HG03280 (cell line): ENCODE measurements around the gene TAS1R3.
"Not testable (repeated sequence)": the region's sequence is repeated elsewhere in the genome, so short reads cannot be mapped to it uniquely, and the experiment has no call there.

Experiments used
- ATAC-seq: cut with Tn5 transposase; IDR thresholded peaks from one replicate; pipeline ENCODE4 v1.9.1; 2021; ENCODE audit warnings: mild to moderate bottlenecking, moderate library complexity; ENCODE audit not compliant: unreplicated experiment

The TAS1R3 gene

DNA sequence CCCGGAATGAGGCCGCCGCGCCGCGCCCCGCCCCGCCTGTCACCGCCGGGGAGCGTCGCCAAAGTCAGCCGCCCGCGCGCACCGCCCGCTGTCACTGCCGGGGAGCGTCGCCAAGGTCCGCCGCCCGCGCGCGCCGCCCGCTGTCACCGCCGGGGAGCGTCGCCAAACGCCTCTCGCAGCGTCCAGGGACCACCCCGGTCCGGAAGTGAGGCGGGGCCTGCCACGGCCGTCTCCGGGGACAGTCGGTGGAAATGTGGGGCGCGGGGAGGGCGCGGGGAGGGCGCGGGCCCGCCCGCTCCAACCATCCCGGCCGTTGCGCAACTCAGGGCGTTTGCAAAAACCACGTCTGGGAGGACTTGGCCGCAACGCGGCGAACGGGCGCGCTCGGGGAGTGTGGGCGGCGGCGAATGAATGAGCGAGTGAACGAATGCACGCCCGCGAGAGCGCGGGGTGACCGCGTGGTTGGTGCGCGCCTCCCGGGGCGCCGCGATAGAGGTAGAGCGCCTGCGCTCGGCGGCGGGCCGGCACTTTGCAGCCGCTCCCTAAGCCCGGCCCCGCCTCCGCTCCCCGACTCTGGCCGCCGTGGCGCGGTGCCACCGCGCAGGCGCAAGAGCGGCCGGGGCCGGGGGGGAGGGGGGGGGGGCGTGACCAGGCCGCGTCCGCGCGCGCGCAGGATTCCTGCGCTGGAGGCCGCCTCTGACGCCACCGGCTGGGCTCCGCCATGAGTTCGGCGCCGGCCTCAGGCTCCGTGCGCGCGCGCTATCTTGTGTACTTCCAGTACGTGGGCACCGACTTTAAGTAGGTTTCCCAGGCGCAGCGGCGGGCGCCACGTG, 22.9 kb upstream of the TAS1R3 start, which contains the start of the genes ACAP3 and PUSL1:
Gene ACAP3 (minus strand): TSS at position 8 of the 833 bp plus-strand sequence. CDS start 115 bp downstream, outside the sequence.
Gene PUSL1 (plus strand): TSS at position 675 of the 833 bp plus-strand sequence. CDS start 47 bp downstream, at position 722.
- peak; percentile 62 for ATAC-seq

DNA sequence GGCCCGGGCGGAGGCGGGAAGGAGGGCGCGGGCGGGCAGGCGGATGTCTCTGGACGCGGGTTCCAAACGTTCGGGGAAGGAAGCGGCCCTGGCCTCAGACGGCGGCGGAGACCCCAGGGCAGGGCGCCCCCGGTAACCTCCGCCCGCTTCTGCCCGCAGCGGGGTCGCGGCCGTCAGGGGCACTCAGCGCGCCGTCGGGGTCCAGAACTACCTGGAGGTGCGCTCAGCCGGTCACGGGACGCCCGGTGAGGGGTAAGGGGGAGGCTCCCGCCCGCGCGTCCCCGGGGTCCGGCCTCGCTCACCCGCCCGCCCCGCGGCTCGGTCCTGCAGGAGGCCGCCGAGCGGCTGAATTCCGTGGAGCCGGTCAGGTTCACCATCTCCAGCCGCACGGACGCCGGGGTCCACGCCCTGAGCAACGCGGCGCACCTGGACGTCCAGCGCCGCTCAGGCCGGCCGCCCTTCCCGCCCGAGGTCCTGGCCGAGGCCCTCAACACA, 22.3 kb upstream of the TAS1R3 start:
- peak; percentile 1 for ATAC-seq

DNA sequence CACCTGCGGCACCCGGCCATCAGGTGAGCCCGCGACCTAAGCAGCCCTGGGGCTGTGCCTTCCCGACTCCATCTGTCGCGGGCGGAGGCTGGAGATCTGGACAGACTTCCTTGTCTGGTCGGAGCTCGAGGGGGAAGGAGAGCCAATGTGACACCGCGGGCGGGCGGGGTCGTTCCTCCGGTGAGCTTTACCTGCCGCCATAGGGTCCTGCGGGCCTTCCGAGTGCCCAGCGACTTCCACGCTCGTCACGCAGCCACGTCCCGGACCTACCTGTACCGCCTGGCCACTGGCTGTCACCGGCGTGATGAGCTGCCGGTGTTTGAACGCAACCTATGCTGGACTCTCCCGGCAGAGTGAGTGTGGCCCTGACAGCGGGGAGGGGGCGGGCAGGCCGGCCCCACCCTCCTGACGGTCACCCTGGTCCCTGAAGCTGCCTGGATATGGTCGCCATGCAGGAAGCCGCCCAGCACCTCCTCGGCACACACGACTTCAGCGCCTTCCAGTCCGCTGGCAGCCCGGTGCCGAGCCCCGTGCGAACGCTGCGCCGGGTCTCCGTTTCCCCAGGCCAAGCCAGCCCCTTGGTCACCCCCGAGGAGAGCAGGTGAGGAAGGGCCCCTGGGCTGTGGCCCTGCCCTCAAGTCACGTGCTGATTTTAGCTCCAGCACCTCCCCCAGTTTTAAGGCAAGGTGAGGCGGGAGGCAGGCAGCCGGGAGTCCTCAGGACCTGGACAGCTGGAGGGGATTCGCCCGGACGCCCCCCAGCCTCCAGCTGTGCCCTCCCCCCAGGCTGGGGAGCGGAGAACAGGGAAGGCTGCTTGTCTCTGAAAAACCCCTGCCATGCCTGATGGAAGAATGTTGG, 21.6 kb upstream of the TAS1R3 start:
- ATAC-seq, result no peak

DNA sequence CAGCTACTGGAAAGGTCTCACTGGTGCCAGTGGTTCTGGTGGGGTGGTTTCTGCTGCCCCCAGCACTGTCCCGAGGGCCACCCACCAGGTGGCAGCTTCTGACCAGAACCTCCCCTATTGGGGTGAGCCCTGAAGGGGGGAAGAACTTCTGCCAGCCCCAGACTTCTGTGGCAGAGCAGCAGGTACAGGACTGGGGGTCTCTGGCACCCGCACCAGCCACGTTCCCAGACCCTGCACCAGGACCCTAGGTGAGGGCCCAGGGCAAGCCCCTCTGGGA, 21.0 kb upstream of the TAS1R3 start:
- ATAC-seq, result no peak

DNA sequence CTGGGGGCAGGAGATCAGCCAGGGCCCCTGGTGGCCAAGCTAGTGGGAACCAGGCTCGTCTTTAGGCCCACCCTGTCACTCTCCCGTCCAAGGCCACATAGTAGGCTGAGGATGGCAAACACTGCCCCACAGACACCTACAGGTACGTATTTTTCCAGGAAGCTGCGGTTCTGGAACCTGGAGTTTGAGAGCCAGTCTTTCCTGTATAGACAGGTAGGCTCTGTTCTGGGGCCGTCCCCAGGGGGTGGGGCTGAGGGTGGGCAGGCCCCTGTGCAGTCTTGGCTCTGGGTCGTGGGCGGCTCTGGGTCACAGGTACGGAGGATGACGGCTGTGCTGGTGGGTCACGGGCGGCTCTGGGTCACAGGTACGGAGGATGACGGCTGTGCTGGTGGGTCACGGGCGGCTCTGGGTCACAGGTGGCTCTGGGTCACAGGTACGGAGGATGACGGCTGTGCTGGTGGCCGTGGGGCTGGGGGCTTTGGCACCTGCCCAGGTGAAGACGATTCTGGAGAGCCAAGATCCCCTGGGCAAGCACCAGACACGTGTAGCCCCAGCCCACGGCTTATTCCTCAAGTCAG, 20.5 kb upstream of the TAS1R3 start:
- no peak for ATAC-seq

DNA sequence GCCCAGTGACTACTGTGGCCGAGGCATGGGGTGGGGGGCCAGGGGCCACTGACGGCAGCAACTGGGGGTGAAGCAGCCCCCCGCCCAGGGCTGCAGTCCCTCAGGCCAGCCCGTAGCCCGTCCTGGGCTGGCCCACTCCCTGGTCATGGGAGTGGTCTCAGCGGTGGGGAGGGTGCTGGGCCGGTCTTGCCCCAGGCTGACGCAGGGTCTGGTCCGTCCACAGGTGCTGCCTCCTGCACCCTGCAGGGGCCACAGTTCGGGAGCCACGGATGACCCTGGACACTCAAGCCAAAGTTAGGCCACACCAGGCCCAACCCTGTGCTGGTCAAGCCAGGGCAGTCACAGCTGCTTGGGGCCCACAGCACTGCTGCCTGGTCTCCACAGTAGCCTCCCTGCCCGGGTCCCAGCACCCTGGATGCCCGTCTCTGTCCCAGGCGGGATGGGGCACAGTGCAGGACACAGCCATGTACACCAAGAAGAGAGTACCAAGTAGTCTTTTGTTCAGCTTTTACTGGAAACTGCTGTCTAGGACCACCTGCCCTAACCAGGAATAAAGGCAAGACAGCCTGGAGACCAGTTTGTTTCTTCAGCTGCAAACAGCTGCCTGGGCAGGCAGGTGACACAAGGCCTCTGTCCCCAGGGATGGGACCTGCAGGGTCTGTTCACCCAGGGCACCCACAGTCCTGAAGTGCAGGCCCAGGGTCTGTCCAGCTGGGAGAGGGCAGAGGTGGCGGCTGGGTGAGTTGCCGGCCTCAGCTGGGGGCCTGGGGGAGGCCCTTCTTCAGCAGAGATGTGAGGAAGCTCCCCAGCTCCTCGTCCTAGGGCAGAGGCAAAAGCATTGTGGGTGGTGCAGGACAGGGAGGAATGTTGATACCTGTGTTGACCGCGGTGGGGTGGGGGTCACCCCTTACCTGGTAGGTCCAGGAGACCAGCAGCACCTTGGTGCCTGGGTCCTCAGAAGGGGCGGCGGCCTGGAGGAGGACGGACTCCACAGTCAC, 19.7 kb upstream of the TAS1R3 start:
- ATAC-seq, result no peak

DNA sequence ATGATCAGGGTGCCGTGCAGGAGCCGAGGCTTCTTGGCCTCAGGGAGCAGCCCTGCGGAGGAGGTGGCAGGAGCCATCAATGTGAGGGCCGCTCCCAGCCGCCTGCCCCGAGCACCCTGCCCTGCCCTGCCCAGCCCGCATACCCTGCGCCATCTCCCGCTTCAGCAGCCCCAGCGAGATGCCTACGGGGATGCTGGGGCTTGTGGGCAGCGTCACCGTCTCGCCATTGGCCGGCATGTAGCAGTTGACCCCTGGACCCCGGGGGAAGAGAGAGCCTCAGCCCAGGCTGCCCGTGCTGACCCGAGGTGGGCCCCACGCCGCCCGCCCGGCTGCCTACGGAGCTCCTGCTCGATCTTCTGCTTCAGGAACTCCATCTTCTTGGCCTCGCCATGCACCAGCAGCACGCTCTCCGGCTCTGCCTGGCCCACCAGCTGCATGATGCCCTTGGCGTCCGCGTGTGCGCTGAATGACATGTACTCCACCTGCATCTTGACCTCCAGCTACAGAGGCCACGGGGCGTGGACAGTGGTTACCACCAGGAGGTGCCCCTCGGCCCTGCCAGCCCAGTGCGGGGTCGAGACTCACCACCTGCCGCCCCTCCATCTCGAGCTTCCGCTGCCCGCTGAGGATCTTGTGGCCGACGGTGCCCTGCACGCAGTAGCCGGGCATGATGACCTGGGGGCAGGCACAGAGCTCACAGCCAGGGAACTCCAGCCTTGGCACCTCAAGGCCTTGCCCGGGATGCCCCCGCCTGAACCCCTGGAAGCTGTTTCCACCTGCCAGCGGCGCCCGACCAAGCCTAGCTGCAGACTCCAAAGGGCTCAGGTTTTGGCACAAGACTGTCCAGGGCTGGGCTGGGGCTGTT, 18.4 kb upstream of the TAS1R3 start:
- ATAC-seq, result no peak

DNA sequence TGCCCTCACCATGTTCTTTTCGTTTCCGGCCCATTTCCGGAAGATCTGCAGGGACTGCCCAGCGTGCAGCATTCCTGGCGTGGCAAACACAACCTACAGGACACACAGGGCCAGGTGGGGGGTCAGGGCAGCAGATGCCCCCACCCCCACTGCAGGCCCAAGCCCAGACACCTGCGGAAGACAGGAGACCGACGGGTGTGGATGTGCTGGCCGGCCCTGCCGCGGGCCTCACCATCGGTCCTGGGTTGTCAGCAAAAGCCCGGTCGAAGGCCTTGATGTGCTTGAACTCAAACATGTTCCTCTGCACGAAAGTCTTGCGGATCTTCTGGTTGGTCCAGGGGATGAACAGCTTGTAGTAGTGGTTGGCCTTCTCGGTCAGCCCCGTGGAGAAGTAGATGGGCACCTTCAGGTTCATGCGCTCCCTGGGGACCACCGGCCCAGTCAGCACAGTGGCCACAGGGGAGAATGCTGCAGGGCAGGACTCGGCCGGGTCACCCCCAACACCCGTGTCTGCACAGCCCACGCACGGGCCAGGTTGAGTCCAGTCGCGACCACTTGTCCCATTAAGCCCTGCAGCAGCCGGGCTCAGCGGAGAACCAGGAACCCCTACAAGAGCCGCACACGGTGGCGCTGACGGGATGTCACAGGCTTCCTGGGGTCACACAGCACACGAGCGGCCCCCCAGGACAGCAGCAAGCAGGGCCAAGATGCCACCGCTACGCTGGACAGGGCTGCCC, 17.4 kb upstream of the TAS1R3 start:
- ATAC-seq, result no peak

DNA sequence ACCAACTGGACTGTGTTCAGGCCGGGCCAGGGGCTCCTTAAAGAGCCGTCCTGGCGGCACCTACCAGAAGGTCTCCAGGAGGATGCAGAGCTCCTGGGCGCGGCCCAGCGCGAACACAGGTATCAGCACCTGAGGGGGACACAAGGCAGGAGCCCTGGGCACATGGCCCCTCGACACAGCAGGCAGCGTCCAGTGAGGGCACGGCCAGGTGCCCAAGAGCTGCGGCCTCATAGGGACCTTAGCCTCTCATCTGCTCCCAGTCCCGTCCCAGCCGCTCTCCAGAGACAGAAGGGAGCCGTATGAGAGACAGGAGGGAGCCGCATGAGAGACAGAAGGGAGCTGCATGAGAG, 16.9 kb upstream of the TAS1R3 start:
- no peak for ATAC-seq

DNA sequence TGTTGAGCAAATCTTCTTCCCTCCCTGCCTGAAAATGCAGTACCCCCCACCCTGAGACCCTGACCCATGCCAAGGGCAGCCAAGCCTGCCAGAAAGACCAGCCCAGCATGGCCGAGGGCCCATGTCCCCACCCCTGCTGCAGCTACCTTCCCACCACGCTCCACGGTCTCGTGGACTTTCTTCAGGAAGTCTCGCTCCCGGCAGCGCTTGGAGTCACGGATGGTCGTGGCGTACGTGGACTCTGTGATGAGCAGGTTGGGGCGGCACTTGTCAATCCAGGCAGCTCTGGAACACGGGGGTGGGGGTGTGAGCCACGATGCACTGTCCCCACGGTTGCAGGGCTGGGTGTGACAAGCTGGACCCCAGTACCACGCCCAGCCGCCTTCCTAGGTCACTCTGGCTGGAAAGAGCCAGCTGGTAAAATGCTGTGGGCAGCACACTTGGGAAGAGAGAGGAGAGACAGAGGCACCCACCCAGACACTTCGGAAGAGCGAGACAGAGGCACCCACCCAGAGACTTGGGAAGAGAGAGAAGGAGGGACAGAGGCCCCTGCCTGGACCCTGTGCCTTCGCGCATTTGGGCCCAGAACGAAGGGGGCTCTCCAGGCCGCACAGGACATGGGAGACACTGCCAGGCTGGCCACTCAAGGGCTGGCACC, 16.3 kb upstream of the TAS1R3 start:
- ATAC-seq, result no peak

DNA sequence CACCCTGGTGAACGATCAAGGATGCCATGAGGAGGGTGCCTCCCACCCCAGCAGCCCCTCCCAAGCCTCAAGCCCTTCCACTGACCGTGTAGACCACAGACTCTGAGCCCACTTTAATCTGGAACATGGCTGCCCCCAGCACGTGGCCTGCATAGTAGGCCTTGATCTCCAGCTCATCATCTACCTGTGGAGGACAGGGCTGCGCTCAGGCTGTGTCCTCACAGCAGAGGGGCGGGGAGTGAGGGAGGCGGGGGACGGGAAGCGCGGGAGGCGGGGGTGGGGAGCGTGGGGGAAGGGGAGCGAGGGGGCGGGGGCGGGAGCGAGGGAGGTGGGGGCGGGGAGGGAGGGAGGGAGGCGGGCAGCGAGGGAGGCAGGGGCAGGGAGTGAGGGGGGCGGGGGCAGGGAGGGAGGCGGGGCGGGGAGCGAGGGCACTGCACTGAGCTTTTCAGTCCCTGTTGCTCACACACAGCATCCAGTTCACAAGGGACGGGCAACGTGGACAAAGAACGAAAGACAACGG, 15.6 kb upstream of the TAS1R3 start:
- ATAC-seq, result no peak

DNA sequence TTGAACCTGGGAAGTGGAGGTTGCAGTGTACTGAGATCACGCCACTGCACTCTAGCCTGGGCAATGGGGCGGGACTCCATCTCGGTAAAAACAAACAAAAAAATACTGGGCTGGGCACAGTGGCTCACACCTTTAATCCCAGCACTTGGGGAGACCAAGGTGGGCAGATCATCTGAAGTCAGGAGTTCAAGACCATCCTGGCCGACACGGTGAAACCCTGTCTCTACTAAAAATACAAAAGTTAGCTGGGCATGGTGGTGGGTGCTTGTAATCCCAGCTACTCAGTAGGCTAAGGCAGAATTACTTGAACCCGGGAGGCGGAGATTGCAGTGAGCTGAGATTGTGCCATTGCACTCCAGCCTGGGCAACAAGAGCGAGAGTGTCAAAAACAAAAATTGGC, 14.9 kb upstream of the TAS1R3 start:
- ATAC-seq, result not testable (repeated sequence)

DNA sequence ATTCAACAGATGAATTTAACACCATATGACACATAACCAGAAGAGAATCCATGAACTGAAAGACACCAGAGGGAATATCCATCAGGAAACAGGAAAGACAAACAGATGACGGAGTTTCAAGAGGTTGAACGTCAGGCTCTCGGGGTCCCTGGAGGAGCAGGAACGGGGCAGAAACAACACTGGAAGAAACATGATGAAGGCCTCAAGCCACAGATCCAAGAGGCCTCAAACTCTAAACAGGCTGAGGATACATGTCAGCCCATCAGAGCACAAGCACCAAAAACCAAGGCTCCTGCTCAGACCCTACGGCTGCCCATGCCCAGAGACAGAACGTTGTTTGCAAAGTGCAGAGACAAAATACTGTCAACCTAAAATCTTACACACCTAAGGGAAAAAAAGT, 13.7 kb upstream of the TAS1R3 start:
- ATAC-seq, result no peak

DNA sequence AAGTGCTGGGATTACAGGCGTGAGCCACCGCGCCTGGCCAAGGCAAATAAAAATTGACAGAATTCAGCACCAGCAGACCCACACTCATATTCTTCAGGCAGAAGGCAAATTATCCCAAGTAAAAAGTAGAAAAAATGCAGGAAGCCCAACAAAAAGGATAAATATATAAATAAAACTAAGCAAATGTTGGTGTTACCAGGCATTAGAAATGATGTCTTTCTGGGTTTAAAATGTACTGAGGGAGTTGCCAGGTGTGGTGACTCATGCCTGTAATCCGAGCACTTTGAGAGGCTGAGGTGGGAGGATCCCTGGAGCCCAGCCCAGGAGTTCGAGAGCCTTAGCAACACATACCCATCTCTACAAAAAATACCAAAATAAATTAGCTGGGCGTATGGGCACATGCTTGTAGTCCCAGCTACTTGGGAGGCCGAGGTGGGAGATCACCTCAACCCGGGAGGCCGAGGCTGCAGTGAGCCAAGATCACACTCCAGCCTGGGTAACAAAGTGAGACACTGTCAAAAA, 12.9 kb upstream of the TAS1R3 start:
- ATAC-seq, result no peak

DNA sequence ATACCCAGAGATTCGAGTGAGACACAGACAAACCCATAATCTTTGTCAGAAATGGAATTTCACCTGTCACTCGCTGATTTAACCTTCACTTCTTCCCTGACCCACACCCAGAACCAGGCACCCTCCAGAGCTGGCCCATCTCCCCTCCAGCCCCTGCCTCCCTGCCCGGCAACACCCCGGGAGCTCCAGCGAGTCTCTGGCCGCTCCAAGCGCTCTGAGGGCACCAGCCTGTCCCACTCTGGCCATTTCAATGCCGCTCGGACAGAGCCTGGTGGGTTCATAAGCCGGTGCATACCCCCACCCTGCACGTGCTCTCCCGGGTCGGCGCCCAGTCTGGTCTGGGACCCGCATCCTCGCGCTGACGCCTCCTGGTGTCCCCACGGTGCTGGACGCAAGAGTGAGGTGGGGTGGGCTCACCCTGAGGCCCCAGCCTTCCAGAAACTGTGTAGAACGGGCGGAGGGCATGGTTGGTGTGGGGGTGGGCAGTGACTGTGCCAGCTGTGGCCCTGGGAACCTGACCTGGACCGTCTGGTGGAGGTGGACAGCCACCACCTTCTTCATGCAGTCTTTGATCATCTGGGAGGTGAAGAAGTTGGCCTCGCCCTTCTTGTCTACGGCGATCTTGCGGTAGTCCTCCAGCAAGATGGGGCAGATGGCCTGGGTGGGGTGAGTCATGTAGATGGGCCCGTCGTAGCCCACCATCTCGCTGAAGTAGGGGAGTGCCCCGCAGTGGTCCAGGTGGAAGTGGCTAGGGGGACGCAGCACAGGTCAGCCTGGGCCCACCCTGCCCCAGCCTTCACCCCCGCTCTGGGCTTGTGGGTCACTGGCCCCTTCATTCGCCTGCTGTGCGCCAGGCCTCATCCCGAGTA, 12.1 kb upstream of the TAS1R3 start:
- ATAC-seq, result no peak

DNA sequence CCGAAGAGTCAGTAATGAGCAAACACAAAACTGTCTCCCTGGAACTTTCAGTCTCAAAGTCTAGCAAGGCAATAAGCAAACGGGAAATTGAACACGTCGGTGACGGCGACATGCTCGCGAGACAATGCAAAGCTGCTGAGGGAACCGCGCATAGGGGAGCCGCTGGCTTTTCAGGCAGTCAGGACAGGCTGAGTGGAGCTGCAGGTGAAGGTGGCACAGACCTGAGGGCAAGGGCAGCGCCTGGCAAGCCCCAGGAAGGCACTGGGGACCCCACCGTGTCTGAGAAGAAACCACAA, 11.5 kb upstream of the TAS1R3 start:
- no peak for ATAC-seq
